HG02840 (cell line): ENCODE results near the gene SEC61B.
A peak's percentile ranks its signal among the peaks of the same experiment; 100 is the strongest.

Source experiments
- ATAC-seq: cut with Tn5 transposase; IDR thresholded peaks from one replicate; pipeline ENCODE4 v1.9.1; 2021; ENCODE audit warnings: mild to moderate bottlenecking, moderate library complexity, moderate number of reproducible peaks; ENCODE audit not compliant: unreplicated experiment, low FRiP score

Gene SEC61B

GRCh38 chr9:99266255-99267023 lies 44.4 kb downstream of the SEC61B start:
- peak; percentile 53 for ATAC-seq

DNA sequence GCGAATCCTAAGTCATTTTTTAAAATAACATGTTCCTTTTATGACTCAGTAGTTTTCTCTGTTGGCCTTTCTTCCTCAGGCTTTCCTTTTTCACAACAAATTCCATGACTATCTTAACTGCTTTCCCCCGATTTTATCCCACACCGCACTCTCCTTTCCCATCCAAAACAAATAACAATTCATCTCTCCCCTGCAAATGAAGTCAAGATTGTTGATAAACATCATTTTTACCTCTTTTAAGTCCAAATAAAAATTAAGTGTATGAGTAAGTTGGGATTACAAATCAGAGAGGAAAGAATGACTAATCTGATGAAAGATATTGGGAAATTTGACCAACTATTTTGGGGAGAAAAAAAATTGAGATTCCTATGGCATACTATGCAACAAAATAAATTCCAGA lies 47.3 kb downstream of the SEC61B start:
- no peak for ATAC-seq

- ATAC-seq, result no peak
Observed at GRCh38 chr9:99270491-99270890, 48.4 kb downstream of the SEC61B start.

DNA sequence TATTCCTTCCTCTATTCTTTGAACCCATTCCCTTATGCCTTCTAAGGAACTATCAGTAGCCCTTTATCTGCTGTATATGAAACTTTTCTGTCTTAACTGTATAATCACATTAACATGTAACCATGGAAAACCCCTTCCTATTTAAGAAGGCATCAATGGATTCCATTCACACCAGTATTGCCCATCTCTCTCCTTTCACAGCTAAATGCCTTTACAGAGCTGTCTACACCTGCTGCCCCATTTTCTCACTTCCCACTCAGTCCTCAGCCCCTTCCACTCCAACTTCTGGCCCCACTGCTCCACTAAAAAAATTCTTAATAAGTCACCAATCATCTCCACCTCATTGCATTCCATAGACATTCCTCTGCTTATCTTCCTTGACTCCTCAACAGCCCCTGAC lies 50.8 kb downstream of the SEC61B start:
- no peak for ATAC-seq

DNA sequence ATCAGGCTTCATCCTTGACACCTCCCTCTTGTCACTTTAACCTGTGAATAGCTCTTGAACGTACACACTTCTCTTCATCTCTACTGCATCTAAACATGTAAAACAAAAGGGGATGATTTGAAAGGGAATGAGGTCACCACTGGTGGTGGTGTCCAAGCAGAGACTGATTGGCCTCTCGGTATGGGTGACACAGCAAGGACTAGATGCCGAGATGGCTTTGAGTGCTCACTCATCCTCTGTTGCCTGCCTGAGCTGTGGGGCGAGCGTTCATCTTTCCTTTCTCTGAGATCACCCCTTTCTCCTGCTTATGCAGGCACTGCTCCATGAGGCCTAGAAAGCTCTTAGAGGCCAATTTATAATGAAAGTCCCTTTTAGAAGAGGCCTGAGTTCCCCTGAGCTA lies 51.9 kb downstream of the SEC61B start:
- no peak for ATAC-seq

GRCh38 chr9:99274495-99274894 lies 52.4 kb downstream of the SEC61B start:
- no peak for ATAC-seq
